ENCODE data around the gene CPNE1.
"Not testable (repeated sequence)": the region's sequence is repeated elsewhere in the genome, so short reads cannot be mapped to it uniquely, and the experiment has no call there.

CPNE1 gene

GRCh38 chr20:35664466-35665206 is at the start of gene CPNE1, which contains the start of gene RBM12:
Gene CPNE1 (minus strand): TSS chr20:35664900. CDS start chr20:35632923, 31,977 bp downstream.
Gene RBM12 (minus strand): TSS chr20:35664900. CDS start chr20:35655322, 9,578 bp downstream.
- peak; percentile 78 for DNase-seq

- DNase-seq: no peak
Measured at GRCh38 chr20:35714127-35714526, 49.4 kb upstream of the CPNE1 start.

GRCh38 chr20:35713120-35713519 is 48.4 kb upstream of the CPNE1 start:
- DNase-seq: not testable (repeated sequence)

- no peak for DNase-seq
Measured at GRCh38 chr20:35711588-35712209, 47.0 kb upstream of the CPNE1 start.

- no peak for DNase-seq
Measured at GRCh38 chr20:35710884-35711587, 46.3 kb upstream of the CPNE1 start.

DNA sequence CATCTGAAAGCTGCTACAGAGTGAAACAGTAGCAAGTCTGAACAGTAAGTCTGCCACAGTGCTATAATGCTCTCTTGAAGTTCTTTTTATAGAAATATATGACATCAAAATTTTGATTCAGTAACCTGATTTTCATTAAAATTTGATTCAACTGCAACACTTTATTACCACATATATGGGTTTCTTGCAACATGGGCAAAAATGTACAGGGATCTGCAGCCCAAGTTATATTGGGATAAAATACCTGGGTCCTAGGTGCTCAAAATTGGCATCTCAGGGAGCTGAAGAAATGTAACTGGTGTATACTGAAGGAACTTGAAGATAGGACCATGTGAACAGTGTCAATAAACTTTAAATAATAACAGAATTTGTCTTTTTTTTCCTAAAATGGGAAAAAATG is 45.3 kb upstream of the CPNE1 start:
- no peak for DNase-seq

GRCh38 chr20:35709259-35709658 is 44.6 kb upstream of the CPNE1 start:
- no peak for DNase-seq

- no peak for DNase-seq
Measured at GRCh38 chr20:35708502-35708901, 43.8 kb upstream of the CPNE1 start.

GRCh38 chr20:35706591-35707529 is 42.2 kb upstream of the CPNE1 start:
- not testable (repeated sequence) for DNase-seq

DNA sequence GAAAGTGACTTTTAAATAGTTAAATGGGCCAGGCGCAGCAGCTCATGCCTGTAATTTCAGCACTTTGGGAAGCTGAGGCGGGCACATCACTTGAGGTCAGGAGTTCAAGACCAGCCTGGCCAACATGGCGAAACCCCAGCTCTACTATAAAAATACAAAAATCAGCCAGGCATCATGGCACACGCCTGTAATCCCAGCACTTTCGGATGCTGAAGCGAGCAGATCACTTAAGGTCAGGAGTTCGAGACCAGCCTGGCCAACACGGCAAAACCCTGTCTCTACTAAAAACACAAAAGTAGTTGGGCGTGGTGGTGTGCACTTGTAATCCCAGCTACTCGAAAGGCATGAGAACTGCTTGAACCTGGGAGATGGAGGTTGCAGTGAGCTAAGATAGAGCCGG is 41.2 kb upstream of the CPNE1 start:
- DNase-seq: not testable (repeated sequence)

DNA sequence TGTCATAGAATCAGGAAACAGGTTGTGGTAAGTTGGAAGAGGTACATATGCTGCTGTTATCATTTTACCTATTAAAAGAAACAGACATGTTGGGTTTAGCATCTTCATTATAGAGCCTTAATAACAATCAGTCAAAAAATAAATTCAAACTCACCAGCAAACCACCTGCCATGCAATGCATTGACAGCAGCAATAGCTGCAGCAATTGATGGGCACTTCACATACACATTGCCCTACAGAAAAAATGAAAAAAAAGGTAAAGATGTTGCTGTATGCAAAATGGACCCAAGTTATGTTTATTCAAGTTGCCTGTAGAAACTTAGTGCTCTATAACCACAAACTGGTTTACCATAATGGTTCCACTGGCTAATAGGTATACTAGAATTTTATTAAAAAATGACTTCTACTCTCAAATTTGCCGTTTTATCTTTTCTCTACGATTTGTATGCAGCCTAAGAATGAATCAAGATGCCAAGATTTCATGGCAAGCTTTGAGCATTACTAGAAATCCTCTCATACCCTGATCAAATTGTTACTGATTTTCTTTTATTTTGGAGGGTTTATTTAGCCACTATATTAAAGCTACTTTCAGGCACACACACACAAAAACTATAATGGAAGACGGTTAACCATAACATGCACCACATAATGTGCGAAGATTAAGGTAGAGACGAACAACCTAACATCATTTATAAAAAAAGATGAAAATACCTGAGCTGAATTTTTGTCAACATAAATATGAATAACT is 40.0 kb upstream of the CPNE1 start:
- no peak for DNase-seq

DNA sequence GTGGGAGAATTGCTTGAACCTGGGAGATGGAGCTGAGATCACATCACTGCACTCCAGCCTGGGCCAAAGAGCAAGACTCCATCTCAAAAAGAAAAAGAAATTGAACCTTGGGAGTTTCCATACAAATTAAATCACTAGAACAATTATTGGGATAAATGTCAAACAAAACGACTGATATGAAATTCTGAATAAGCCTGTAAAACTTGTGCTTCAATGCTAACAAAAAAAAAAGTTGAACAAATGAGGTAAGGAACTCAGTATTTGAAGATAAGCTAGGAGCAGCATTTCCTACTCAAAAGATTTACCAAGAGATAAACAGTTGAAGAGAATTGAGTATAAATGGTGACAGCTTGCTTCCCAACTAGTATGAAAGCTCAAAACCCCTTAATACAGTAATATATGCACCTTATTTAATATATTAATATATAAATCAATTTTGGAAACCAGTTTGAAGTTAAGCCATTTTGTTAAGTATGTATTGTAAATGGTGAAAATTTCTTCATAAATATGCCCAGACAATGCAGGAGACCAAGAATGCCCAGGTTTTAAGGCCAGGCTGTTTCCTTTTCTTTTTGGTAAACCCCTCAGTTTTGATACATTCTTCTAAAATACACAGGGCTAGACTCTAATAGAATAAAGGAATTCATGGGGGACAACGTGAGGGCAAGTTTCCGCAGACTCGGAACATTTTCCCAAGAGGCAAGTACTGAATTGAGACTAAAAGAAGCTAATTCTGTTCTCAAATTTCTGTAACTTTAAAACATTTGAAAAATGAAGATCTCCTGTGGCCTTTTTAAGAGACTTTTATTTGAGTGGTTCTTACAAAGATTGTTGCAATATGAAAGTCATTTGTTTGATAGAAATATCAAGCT is 38.4 kb upstream of the CPNE1 start:
- no peak for DNase-seq

DNA sequence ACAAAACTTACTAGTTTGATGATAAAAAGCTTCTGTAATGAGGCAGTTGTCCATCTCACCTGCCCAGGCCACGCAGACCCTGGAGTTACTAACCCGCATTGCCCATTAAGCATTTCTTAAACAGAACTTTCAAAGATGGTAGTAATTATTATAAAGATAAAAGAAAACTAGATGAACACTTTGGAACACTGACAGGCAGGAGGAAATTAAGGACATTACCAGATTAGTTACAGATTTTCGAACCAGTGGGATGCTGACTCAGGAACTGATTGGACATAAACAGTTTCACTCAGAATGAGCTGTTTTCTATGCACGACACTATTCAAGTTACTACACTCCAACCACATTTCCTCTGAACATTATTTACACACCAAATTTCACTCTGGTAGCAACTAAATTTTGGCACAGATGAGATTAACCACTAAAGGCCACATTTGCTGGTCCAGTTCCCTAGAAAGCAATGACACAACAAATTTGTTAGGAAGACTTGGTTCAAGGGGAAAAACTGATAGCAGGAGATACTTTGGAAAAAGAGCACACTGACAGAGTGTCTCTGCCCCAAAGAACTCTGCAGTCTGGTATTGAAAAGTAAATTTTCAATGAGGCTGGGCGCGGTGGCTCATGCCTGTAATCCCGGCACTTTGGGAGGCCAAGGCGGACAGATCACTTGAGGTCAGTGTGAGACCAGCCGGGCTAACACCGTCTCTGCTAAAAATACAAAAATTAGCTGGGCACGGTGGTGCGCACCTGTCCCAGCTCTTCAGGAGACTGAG is 37.5 kb upstream of the CPNE1 start:
- DNase-seq: no peak

- no peak for DNase-seq
Measured at GRCh38 chr20:35700625-35701148, 36.0 kb upstream of the CPNE1 start.

- DNase-seq: no peak
Measured at GRCh38 chr20:35699957-35700624, 35.4 kb upstream of the CPNE1 start.

DNA sequence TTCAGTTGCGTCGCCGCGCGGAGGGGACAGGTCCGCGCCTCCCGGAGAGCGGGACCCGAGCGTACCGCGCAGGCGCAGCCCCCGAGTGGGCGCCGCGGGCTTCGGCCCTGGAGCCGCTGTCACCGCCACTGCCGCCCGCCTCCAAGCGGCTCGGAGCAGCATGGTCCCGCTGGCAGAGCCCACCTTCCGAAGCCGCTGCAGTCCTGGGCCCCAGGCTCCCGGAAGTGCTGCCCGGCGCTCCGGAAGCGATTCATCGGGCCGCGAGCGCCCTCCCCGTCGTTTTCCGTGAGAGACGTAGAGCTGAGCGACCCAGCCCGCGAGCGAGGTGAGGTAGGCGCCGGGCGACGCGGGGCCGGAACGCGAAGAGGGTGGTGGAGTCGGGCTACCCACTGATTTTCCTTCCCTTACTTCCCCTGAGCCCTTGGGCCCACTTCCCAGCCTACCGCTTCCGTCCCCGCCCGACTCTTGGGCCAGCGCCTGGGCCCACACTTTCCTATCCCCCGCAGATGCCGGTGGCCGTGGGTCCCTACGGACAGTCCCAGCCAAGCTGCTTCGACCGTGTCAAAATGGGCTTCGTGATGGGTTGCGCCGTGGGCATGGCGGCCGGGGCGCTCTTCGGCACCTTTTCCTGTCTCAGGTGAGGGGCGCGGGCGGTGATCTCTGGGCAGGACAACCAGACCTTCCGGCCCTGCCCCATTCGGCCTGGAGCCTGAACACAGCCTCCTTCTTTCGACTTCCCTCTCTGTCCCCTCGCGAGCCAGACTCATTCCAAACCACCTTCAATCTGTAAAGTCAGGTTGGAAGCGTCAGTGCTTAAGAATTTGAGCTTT is 34.6 kb upstream of the CPNE1 start, which contains the start of the genes NFS1 and ROMO1:
Gene NFS1, minus strand, starts transcription at position 226 of the 830 bp plus-strand sequence. Its CDS starts 64 bp downstream, at position 162.
Gene ROMO1, plus strand, starts transcription at position 279 of the 830 bp plus-strand sequence. Its CDS starts 228 bp downstream, at position 507.
- peak; percentile 54 for DNase-seq

DNA sequence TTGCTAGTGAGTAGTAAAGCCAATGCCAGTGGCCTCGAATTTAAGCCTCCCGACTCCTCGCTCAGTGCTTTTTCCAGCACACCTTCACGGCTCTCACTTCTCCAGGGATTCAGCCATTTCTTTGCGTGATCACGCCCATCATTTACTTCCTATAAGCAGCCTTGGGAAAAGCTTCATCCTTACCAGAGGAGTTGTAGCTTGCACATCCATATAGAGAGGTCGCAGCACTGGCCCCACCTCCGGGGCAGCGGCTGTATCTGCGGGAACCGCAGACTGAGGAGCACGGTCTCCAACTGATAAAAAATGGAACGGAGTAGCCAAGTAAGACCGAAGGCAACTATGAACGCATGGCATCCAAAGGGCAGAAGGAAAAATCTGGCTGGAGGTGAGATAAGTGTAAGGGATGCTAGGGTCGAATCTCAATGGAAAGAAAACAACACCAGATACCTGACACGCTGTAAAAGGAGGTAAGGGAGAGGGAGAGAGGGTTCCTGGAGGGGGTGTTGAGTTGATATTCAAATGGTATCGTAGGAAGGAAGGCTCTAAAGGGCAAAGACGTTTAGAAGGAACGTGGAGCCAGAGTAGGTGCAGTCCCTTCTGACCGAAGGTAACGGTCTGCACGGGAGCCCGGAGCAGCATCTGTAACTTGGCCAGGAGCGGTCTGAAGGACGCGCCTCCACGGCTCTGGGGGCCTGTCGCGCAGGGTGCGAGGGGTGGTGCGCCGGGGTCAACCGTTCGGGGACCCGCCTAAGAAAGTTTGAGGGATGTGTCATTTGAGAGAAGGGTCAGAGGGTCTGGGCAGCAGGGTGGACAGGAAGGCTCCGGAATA is 33.8 kb upstream of the CPNE1 start:
- DNase-seq: no peak

Data from SHP77 treated with DMSO at 0.1 percent for 48 hours (cell line).